AG09309 (cell line): ENCODE results near the gene MRPS35.
A peak's percentile ranks its signal among the peaks of the same experiment; 100 is the strongest.

Source experiments
- DNase-seq: peaks from one replicate; pipeline ENCODE4 v3.0.0-alpha.2; 2010; ENCODE audit warnings: low read depth
- H3K4me3 ChIP-seq: 2 replicates; pipeline ENCODE4 v1.5.1; 2011; ENCODE audit warnings: mild to moderate bottlenecking, low read depth, low read length, moderate library complexity; ENCODE audit not compliant: control insufficient read depth
- TF ChIP-seq, protein P1 (sequence below): IDR thresholded peaks from 2 replicates; pipeline ENCODE4 v1.5.1; 2011; ENCODE audit warnings: mild to moderate bottlenecking, low read depth, low read length, inconsistent platforms; ENCODE audit not compliant: insufficient read depth, control insufficient read depth; ENCODE audit errors: missing control alignments

The MRPS35 gene

DNA sequence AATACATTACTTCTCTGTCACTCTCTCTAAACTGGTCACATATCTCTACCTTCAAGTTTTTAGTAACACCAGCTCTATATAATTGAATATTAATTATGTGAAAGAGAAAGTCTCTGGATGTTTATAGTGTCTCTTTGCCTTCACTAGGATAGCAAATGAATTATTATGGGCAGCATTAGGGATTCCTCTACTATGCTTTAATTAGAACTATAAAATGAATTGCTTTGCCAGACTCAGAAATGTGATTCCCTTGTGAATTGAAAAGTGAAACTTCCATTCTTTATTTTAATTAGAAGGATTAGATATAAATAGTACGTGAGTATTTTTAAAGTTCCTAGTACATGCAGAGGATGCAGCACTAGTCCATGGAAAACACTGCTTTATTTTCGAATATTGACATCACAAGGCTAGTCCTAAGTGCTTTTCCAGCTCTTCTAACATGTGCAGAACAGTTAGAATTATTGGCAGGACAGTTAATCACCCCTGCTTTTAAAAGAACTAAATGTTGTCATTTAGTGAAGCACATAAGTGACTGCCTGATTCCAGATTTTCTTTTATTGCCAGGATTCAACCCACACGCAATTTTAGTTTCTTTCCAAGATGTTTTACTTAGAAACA is 37.4 kb upstream of the MRPS35 start:
- no peak for DNase-seq
- TF ChIP-seq, protein P1, sequence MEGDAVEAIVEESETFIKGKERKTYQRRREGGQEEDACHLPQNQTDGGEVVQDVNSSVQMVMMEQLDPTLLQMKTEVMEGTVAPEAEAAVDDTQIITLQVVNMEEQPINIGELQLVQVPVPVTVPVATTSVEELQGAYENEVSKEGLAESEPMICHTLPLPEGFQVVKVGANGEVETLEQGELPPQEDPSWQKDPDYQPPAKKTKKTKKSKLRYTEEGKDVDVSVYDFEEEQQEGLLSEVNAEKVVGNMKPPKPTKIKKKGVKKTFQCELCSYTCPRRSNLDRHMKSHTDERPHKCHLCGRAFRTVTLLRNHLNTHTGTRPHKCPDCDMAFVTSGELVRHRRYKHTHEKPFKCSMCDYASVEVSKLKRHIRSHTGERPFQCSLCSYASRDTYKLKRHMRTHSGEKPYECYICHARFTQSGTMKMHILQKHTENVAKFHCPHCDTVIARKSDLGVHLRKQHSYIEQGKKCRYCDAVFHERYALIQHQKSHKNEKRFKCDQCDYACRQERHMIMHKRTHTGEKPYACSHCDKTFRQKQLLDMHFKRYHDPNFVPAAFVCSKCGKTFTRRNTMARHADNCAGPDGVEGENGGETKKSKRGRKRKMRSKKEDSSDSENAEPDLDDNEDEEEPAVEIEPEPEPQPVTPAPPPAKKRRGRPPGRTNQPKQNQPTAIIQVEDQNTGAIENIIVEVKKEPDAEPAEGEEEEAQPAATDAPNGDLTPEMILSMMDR = no peak
- no peak overlapping the region for H3K4me3 ChIP-seq

DNA sequence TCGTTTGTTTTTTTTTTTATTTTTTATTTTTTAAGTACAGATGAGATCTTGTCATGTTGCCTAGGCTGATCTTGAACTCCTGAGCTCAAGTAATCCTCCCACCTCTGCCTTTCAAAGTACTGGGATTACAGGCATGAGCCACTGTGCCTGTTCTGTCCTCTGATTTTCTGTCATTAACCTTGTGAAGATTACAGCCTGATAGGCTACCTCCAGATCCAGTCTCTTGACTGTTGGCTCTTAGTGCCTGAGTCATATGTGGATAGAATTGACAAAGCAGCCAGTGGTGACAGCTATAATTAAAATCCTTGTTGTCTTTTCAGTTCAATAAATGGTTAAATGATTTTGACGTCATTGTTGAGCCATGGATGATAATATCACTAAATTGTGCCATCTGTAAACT is 35.6 kb upstream of the MRPS35 start:
- DNase-seq = no peak
- TF ChIP-seq, protein P1 = no peak

DNA sequence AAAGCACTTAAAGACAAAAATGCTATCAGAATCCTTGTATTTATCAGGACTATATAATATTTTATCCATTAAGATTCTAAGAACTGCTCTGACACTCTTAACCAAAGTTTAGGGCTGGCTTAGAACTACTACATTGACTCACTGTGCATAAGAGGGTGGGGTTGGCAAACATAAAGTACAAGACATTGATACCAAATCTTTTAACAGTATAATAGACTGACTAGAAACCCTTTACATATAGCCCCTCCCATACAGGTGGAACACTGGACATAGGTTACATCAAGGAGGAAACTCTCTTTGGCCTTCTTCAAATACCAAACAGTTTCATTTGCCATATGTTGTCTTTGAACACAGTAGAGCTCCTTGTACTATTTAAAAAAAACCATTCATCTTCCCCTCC is 30.0 kb upstream of the MRPS35 start:
- TF ChIP-seq, protein P1 = no peak
- DNase-seq = no peak
- no peak overlapping the region for H3K4me3 ChIP-seq

More for the DNA sequence above, 35.6 kb upstream of the MRPS35 start:
- H3K4me3 ChIP-seq = no peak overlapping the region

DNA sequence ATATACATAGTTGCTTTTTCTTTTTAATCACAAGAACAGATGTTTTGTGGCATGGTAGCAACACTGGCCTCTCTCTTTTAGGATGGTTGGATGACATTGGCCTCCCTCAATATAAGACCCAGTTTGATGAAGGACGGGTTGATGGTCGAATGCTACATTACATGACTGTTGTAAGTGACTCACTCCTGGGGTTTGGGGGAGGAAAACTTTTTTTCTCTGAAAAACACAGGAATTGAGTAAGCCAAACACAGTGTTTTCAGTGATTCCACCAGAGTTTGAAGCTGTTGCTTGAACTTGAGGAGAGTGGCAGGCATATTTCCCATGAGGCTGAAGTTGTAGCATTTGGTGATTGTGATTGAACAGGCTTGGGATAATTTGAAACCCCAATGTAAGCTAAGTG is 28.1 kb upstream of the MRPS35 start:
- TF ChIP-seq, protein P1 = no peak

DNA sequence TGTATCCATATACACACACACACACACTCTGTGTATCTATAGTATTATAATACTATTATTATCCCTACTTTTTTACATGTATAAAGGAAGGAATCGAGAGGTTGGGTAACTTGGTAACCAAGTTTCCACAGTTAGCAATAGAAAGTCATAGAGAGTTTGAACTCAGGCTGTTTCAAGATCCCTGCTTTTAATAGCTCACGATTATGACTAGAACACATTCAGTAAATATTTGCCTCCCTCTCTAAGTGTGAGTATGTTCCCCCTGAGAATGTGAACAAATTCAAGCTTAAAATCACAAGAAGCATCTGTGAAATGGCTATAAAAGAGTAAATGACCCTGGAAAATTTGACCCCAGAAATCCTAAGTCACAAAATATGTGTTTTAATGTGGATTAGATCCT is 25.4 kb upstream of the MRPS35 start:
- TF ChIP-seq, protein P1 = no peak
- H3K4me3 ChIP-seq = no peak overlapping the region
- no peak for DNase-seq

More for the DNA sequence above, 28.1 kb upstream of the MRPS35 start:
- no peak overlapping the region for H3K4me3 ChIP-seq
- DNase-seq = peak; percentile 16

DNA sequence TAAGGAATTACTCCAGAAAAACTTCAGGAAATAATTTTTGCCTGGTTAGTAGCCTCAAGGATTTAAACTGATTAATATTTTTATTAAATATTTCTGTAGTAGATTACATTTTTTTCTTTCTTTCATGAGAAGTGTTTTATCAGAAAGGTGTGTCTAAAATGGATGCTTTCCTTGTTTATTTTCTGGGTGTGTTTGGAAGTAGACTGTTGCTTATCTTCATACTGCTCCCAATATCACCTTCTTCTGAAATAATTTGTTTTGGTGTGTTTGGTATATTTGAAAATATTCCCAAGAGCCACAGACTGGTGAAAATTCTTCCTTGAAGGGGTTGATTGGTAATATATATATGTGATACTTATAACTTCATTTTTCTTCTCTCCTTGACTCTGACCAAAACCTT is 24.5 kb upstream of the MRPS35 start:
- H3K4me3 ChIP-seq = no peak overlapping the region
- DNase-seq = no peak
- TF ChIP-seq, protein P1 = no peak
